Loucy (cell line): Measurements from ENCODE around the gene KIF26A.

Experiments
- H2AFZ ChIP-seq: fragments of 200-600 bp; sonication (generic); 2 replicates; pipeline ENCODE4 v1.6.0; 2016; ENCODE audit warnings: antibody characterized with exemption, mild to moderate bottlenecking, low read length, moderate library complexity
- H3F3A ChIP-seq: fragments of 200-600 bp; 2 replicates; pipeline ENCODE4 v1.6.0; 2016; ENCODE audit warnings: antibody characterized with exemption, low read depth, mild to moderate bottlenecking
- H3K27me3 ChIP-seq: fragments of 200-600 bp; sonication (generic); 2 replicates; pipeline ENCODE4 v1.6.1; 2014; ENCODE audit warnings: low read length, mild to moderate bottlenecking; ENCODE audit not compliant: insufficient read depth, poor library complexity, severe bottlenecking
- H3K36me3 ChIP-seq: fragments of 200-600 bp; sonication (generic); 2 replicates; pipeline ENCODE4 v1.6.1; 2016; ENCODE audit warnings: low read length; ENCODE audit not compliant: insufficient read depth
- H3K4me1 ChIP-seq: fragments of 200-600 bp; sonication (generic); 2 replicates; pipeline ENCODE4 v1.5.1; 2014; ENCODE audit warnings: low read length, mild to moderate bottlenecking; ENCODE audit not compliant: insufficient read depth, poor library complexity, severe bottlenecking
- H3K4me2 ChIP-seq: fragments of 200-600 bp; sonication (generic); 2 replicates; pipeline ENCODE4 v1.6.0; 2014; ENCODE audit warnings: antibody characterized with exemption, low read length, low read depth, mild to moderate bottlenecking; ENCODE audit not compliant: poor library complexity, severe bottlenecking
- H3K4me3 ChIP-seq: fragments of 200-600 bp; sonication (generic); 2 replicates; pipeline ENCODE4 v1.5.1; 2014; ENCODE audit warnings: low read length, mild to moderate bottlenecking, mixed read lengths; ENCODE audit not compliant: poor library complexity, severe bottlenecking
- H3K79me2 ChIP-seq: fragments of 200-600 bp; sonication (generic); 2 replicates; pipeline ENCODE4 v1.6.1; 2014; ENCODE audit warnings: low read length; ENCODE audit not compliant: insufficient read depth
- H3K9ac ChIP-seq: fragments of 200-600 bp; sonication (generic); 2 replicates; pipeline ENCODE4 v1.6.0; 2014; ENCODE audit warnings: mild to moderate bottlenecking, low read depth, low read length, moderate library complexity; ENCODE audit not compliant: poor library complexity, severe bottlenecking
- H3K9me2 ChIP-seq: fragments of 200-600 bp; sonication (generic); replicated peaks from 2 replicates; pipeline ENCODE4 v1.6.1; 2016; ENCODE audit warnings: low read depth, low read length, mixed read lengths
- H3K9me3 ChIP-seq: fragments of 200-600 bp; sonication (generic); 2 replicates; pipeline ENCODE4 v1.6.1; 2014; ENCODE audit warnings: mild to moderate bottlenecking, antibody characterized with exemption, low read length, low read depth; ENCODE audit not compliant: insufficient read depth
- H4K20me1 ChIP-seq: fragments of 200-600 bp; sonication (generic); 2 replicates; pipeline ENCODE4 v1.6.0; 2014; ENCODE audit warnings: antibody characterized with exemption, low read length, mild to moderate bottlenecking; ENCODE audit not compliant: insufficient read depth, poor library complexity, severe bottlenecking
- EZH2phosphoT487 ChIP-seq: fragments of 200-600 bp; IDR thresholded peaks from 2 replicates; pipeline ENCODE4 v1.6.1; 2018; ENCODE audit warnings: antibody characterized with exemption, mild to moderate bottlenecking, moderate library complexity, borderline replicate concordance
- TF ChIP-seq, protein P1 (sequence below): fragments of 200-600 bp; sonication (generic); conservative IDR thresholded peaks from 2 replicates; pipeline ENCODE4 v1.5.1; 2014; ENCODE audit warnings: mild to moderate bottlenecking, antibody characterized with exemption, low read length

Gene KIF26A

DNA sequence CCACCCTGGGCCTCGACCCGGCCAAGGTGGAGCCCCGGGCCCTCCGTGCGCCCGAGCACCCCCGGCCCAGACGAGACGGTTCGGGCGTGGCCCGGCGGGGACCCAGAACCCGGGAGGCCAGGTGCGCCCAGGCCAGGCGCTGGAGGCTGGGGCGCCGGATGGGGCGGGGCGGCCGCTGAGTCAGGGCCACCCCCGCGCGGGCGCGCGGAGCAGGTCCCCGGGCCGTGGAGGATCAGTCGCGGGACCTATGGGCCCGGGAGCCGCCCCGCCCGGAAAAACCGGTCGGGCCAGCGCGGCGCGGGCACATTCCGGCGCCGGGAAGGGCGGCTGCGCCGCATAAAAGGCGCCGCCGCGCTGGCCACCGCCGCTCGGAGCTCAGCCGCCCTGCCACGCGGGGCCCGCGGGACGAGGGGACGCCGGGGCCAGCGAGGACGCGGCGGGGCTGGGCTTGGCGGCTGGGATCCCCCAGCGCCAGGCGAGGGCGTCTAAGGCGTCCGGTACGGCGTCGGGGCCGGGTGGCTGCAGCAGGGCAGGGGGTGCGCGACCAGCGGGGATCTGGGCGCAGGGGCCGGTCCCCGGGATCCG is 21.5 kb upstream of the KIF26A start:
- Histone ChIP-seq H3K4me3 (no peak overlapping the region), H3K27me3 (no peaks in the 10 kb centered on the region), H2AFZ (no peak overlapping the region), H3F3A (no peaks in the 10 kb centered on the region), H3K4me2 (no peak overlapping the region), H3K79me2 (no peaks in the 10 kb centered on the region), H3K9me3 (no peaks in the 10 kb centered on the region), H3K9me2 (no peaks in the 10 kb centered on the region), H3K4me1 (no peaks in the 10 kb centered on the region), H4K20me1 (no peaks in the 10 kb centered on the region), H3K36me3 (no peaks in the 10 kb centered on the region), H3K9ac (no peak overlapping the region)
- TF ChIP-seq, protein P1, sequence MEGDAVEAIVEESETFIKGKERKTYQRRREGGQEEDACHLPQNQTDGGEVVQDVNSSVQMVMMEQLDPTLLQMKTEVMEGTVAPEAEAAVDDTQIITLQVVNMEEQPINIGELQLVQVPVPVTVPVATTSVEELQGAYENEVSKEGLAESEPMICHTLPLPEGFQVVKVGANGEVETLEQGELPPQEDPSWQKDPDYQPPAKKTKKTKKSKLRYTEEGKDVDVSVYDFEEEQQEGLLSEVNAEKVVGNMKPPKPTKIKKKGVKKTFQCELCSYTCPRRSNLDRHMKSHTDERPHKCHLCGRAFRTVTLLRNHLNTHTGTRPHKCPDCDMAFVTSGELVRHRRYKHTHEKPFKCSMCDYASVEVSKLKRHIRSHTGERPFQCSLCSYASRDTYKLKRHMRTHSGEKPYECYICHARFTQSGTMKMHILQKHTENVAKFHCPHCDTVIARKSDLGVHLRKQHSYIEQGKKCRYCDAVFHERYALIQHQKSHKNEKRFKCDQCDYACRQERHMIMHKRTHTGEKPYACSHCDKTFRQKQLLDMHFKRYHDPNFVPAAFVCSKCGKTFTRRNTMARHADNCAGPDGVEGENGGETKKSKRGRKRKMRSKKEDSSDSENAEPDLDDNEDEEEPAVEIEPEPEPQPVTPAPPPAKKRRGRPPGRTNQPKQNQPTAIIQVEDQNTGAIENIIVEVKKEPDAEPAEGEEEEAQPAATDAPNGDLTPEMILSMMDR: no peak

DNA sequence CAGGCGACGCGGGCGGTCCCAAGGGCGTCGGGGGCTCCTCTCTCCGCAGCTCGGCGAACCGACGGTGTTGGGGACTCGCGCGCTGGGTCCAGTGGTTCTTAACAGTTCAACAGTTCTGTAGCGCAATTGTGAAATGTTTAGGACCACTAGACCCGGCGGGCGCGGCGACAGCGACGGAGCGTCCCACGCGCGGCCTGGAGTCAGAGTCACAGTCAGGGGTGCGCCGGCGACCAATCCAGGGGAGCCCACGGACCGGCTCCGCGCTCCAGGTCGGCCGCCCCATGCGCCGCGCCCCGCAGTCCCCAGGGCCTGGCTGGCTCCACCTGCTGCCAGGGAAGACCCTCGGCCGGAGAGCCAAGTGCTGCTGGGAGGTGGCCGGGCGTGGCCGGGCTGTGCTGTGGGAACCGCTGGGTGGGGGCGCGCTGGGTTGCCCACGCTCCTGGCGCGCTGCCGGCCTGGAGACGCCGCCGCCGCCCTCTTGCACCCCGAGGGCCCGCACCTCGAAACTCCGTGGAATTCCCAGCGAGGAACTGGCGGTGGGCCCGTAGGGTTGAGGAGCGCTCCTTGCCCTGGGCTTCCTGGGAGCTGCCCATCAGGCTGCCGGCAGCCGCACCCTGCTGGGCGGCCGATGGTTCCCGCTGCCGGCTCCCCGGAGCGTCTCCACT is 20.9 kb upstream of the KIF26A start:
- no peak overlapping the region for H2AFZ ChIP-seq
- H3K79me2 ChIP-seq: no peaks in the 10 kb centered on the region
- no peaks in the 10 kb centered on the region for H3K4me1 ChIP-seq
- H4K20me1 ChIP-seq: no peaks in the 10 kb centered on the region
- H3K4me2 ChIP-seq: no peak overlapping the region
- no peaks in the 10 kb centered on the region for H3F3A ChIP-seq
- H3K36me3 ChIP-seq: no peaks in the 10 kb centered on the region
- H3K27me3 ChIP-seq: no peaks in the 10 kb centered on the region
- H3K4me3 ChIP-seq: no peak overlapping the region
- TF ChIP-seq, protein P1: no peak
- TF ChIP-seq EZH2phosphoT487: no peak
- H3K9me3 ChIP-seq: no peaks in the 10 kb centered on the region
- H3K9me2 ChIP-seq: no peaks in the 10 kb centered on the region
- no peak overlapping the region for H3K9ac ChIP-seq

DNA sequence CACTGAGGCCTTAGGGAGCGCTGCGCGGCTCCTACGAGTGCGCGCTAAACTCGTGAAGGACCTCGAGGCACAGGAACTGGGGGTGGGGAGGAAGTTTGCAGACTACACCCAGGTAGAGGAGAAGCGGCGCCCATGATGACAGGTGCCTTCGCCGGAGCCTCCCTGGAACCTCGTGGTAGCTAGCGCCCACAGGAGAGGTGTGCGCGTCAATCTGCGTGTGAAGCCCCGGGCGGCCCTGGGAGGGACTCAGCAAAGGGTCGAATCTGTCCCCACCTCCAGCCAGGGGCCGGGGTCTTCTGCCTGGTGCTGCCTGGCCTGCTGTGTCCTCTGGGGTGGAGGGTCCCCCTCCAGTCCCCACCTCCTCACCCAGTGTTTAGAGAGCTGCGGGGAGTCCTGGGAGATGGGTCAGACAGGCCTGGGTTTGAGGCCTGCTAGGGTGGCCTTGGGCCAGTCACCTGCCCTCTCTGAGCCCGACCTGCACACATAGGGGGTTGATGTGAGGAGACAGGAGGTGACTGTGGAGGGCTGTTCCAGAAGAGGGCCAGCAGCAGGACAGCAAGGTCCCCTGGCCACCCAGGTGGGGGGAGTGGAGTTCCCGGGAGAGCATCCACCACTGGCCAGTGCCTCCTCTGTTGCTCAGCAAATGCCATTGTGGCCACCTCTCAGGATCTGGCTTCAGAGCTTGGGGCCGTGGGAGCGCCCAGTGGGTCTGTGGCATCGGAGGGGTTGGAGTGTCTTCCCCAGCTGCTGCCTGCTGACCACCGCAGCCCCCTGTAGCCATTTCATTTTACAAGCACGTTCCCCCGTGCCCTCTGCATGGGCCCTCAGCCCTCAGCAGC is 20.2 kb upstream of the KIF26A start:
- Histone ChIP-seq H3K79me2 (no peaks in the 10 kb centered on the region), H3K9me3 (no peaks in the 10 kb centered on the region), H3K9ac (no peak overlapping the region), H3K27me3 (no peaks in the 10 kb centered on the region), H3K4me1 (no peaks in the 10 kb centered on the region), H3F3A (no peaks in the 10 kb centered on the region), H3K4me2 (no peak overlapping the region), H2AFZ (no peak overlapping the region), H3K9me2 (no peaks in the 10 kb centered on the region), H3K36me3 (no peaks in the 10 kb centered on the region), H4K20me1 (no peaks in the 10 kb centered on the region), H3K4me3 (no peak overlapping the region)
- TF ChIP-seq, protein P1: no peak
